Liver (tissue), 3 donors: Measurements from ENCODE around the gene SLCO1C1.

Experiments used
- HNF4G ChIP-seq: IDR thresholded peaks from 2 replicates; pipeline ENCODE4 v1.6.1; 2016; ENCODE audit warnings: antibody characterized with exemption
- TAF1 ChIP-seq: conservative IDR thresholded peaks from 2 replicates; pipeline ENCODE4 v1.6.1; 2016; ENCODE audit warnings: antibody characterized with exemption, mild to moderate bottlenecking
- TF ChIP-seq, protein P1 (sequence below): fragments of 150-350 bp; IDR thresholded peaks from 2 replicates; pipeline ENCODE4 v1.5.1; 2017; ENCODE audit warnings: improper control_type of control experiment, low read depth, low read length; ENCODE audit not compliant: missing input control
- donor health status: healthy.
- donor health status: healthy.

DNA sequence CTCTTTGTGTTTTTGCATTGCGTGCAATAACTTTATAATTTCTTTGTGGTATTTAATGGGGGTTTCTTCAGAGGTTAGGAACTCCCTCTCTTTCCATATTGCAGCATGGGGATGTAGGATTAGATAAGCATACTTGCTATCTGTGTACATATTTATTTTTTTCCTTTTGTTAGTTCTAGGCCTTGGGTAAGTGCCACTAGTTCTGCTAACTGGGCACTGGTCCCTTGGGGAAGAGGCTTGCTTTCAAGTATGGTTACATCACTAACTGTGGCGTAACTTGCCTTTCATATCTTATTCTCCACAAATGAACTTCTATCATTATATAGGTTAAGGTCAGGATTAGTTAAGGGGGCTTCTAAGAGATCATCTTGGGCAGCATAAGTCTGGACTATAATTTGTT lies 83.8 kb downstream of the SLCO1C1 start:
- TF ChIP-seq, protein P1, sequence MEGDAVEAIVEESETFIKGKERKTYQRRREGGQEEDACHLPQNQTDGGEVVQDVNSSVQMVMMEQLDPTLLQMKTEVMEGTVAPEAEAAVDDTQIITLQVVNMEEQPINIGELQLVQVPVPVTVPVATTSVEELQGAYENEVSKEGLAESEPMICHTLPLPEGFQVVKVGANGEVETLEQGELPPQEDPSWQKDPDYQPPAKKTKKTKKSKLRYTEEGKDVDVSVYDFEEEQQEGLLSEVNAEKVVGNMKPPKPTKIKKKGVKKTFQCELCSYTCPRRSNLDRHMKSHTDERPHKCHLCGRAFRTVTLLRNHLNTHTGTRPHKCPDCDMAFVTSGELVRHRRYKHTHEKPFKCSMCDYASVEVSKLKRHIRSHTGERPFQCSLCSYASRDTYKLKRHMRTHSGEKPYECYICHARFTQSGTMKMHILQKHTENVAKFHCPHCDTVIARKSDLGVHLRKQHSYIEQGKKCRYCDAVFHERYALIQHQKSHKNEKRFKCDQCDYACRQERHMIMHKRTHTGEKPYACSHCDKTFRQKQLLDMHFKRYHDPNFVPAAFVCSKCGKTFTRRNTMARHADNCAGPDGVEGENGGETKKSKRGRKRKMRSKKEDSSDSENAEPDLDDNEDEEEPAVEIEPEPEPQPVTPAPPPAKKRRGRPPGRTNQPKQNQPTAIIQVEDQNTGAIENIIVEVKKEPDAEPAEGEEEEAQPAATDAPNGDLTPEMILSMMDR, result no peak
- no peak for TF ChIP-seq TAF1
- no peak for TF ChIP-seq HNF4G
